Urothelium cell line (cell line): ENCODE results near the gene ZNF385A.
"Not testable (repeated sequence)": the region's sequence is repeated elsewhere in the genome, so short reads cannot be mapped to it uniquely, and the experiment has no call there.

Experiments used
- DNase-seq: peaks from one replicate; pipeline ENCODE4 v3.0.0; 2011; ENCODE audit warnings: low spot score, mixed read lengths
- FAIRE-seq: peaks from 2 replicates; lab custom pipeline; 2011; peaks lifted over from hg19 to GRCh38; lab: Jason Lieb, UNC

Gene ZNF385A

GRCh38 chr12:54358191-54358944 is 26.2 kb downstream of the ZNF385A start:
- DNase-seq (peak; percentile 60), FAIRE-seq (no peak)

GRCh38 chr12:54357506-54358190 is 26.9 kb downstream of the ZNF385A start:
- FAIRE-seq (no peak), DNase-seq (no peak)

- FAIRE-seq (no peak), DNase-seq (no peak)
Measured at GRCh38 chr12:54356951-54357356, 27.6 kb downstream of the ZNF385A start.

- no peak for FAIRE-seq
- no peak for DNase-seq
Measured at GRCh38 chr12:54356228-54356627, 28.3 kb downstream of the ZNF385A start.

GRCh38 chr12:54355104-54355815 is 29.3 kb downstream of the ZNF385A start:
- DNase-seq = no peak
- no peak for FAIRE-seq

- not testable (repeated sequence) for FAIRE-seq, DNase-seq
Measured at GRCh38 chr12:54354271-54354670, 30.3 kb downstream of the ZNF385A start.

GRCh38 chr12:54352891-54353874 is 31.4 kb downstream of the ZNF385A start:
- no peak for FAIRE-seq
- DNase-seq = no peak

- FAIRE-seq = no peak
- DNase-seq = no peak
Measured at GRCh38 chr12:54352022-54352531, 32.5 kb downstream of the ZNF385A start.

- no peak for DNase-seq
- FAIRE-seq = no peak
Measured at GRCh38 chr12:54351341-54351740, 33.2 kb downstream of the ZNF385A start.

GRCh38 chr12:54350743-54351142 is 33.8 kb downstream of the ZNF385A start:
- FAIRE-seq = no peak
- no peak for DNase-seq

GRCh38 chr12:54349679-54350078 is 34.9 kb downstream of the ZNF385A start:
- no peak for FAIRE-seq
- DNase-seq = no peak

GRCh38 chr12:54349036-54349435 is 35.5 kb downstream of the ZNF385A start:
- no peak for FAIRE-seq
- DNase-seq = no peak

GRCh38 chr12:54341378-54342300 is 42.9 kb downstream of the ZNF385A start:
- DNase-seq (no peak), FAIRE-seq (no peak)

GRCh38 chr12:54340846-54341245 is 43.7 kb downstream of the ZNF385A start:
- no peak for FAIRE-seq
- DNase-seq = no peak

- DNase-seq (no peak), FAIRE-seq (no peak)
Measured at GRCh38 chr12:54338698-54339296, 45.7 kb downstream of the ZNF385A start.

GRCh38 chr12:54337854-54338650 is 46.5 kb downstream of the ZNF385A start:
- no peak for DNase-seq
- FAIRE-seq = no peak

GRCh38 chr12:54337280-54337842 is 47.2 kb downstream of the ZNF385A start:
- FAIRE-seq = no peak

More at GRCh38 chr12:54337280-54337842, 47.2 kb downstream of the ZNF385A start:
- no peak for DNase-seq
